Right lobe of liver (tissue), 6 donors: Measurements from ENCODE around the gene SOX8. TPM values are rescaled to one million over a fixed set of nuclear protein-coding genes. Genes with fewer than 3 reads are reported as not detected.

ENCODE experiments used
- ATAC-seq, 4 donors: fragments of 200-7000 bp; cut with Tn5 transposase; one replicate each; pipeline ENCODE4 v1.9.1; 2020; ENCODE audit warnings: mild to moderate bottlenecking in 4 of 4, moderate library complexity in 4 of 4
- DNase-seq, 3 donors: peaks; one replicate each; pipeline ENCODE4 v3.0.0-alpha.2; 2020
- H3K27ac ChIP-seq, 3 donors: fragments of 200-600 bp; one replicate each; pipeline ENCODE4 v1.8.0; 2022
- H3K27me3 ChIP-seq, 2 donors: fragments of 200-600 bp; one replicate each; pipeline ENCODE4 v1.8.0; 2022
- H3K36me3 ChIP-seq, 4 donors: fragments of 200-600 bp; sonication (generic) in 1 of 4; one replicate each; pipeline versions ENCODE4 v1.5.1 to v1.8.0; 2017 to 2022; ENCODE audit warnings: control low read depth in 1 of 4
- H3K4me1 ChIP-seq, 4 donors: fragments of 200-600 bp; sonication (generic) in 1 of 4; one replicate each; pipeline versions ENCODE4 v1.5.1 to v1.8.0; 2017 to 2022; ENCODE audit warnings: control low read depth in 1 of 4
- H3K4me3 ChIP-seq, 3 donors: fragments of 200-600 bp; one replicate each; pipeline ENCODE4 v1.8.0; 2022
- H3K9me3 ChIP-seq, 4 donors: fragments of 200-600 bp; sonication (generic) in 1 of 4; one replicate each; pipeline versions ENCODE4 v1.5.1 to v1.8.0; 2017 to 2022; ENCODE audit warnings: control low read depth in 1 of 4
- POLR2A ChIP-seq: fragments of 450-650 bp; IDR thresholded peaks from one replicate; pipeline ENCODE4 v1.6.1; 2017; ENCODE audit warnings: antibody characterized with exemption, mild to moderate bottlenecking
- WGBS: methylation state at CpG from one replicate; pipeline ENCODE4 v1.1.6; 2018; ENCODE audit warnings: low coverage, low lambda C conversion rate; ENCODE audit not compliant: insufficient coverage; ENCODE audit errors: missing lambda C conversion rate; 5-methylcytosine and 5-hydroxymethylcytosine counted together
- intact Hi-C, 2 donors: fragments of 100-400 bp; cut with DNase I; formaldehyde crosslinking; loops; one replicate each; pipeline versions ENCODE4 v1.11.2 to v1.14.1; 2022
- total RNA-seq, 6 experiments: library from RNA; depleted of rRNA in 2 of 6; stranded (reverse); fragments of >200 nt in 2 of 6; fragmentation: NEBNext Ultra II Directional in 3 of 6; extraction: Animal tissue kit (Norgen Biotek cat#: 25700) in 3 of 6; gene quantifications; one replicate each; pipeline versions ENCODE4 v1.1.0 to v1.2.4, GENCODE V29; 2016 to 2023
- TF ChIP-seq, protein P1 (sequence below), 4 donors: fragments of 200-600 bp in 3 of 4; fragments of 450-650 bp in 1 of 4; IDR thresholded peaks; one replicate each; pipeline versions ENCODE4 v1.5.1 to v1.8.0; 2016 to 2022; ENCODE audit warnings: antibody characterized with exemption in 4 of 4, mild to moderate bottlenecking in 2 of 4
- donor health status: DM: no; HTN: yes; CAD: no.
- donor health status: DM: no; HTN: no; CAD: no.
- donor health status: DM: no; HTN: no; CAD: no.
- donor health status: DM: no; HTN: yes; CAD: no.
- donor health status: DM: no; HTN: yes; CAD: no.

Gene SOX8
- total RNA-seq, 6 experiments from 2014 or later: 0.07 to 0.13 (median 0.09) TPM; not detected in 3

DNA sequence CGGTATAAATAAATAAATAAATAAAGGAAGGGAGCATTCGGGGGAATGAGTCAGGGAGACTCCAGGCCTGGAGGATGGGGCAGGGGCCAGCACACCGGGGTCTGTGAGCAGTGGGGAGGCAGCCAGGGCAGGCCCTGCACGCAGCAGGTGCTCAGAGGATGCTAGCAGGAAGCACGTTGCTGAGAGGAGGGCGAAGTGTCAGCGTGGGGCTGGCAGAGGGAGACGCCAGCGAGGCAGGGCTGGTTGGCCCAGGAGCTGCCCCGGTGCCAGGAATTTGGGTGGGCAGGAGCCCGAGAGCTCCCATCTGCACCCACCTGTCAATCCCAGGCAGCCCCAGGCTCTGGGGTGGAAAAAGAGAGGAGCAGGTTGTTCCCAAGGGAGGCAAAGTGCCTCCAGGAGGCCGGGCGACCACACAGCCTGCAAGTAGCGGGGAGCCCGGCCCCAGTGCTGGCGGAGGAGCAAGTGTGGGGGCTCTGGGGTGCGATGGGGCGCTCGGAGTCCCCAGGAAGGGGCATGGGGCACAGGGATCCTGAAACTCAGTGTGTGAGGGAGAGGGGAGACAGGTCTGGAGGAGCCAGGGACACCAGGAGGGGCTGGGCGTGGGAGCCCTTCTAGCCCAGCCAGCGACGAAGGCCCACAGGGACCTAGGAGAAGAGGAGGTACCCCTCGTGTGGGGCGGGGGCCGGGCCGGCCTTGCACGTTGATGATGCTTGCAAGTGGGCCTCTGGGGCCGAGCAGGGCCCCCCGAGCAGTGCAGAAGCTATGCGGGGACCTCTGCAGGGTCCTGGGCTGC, 28.0 kb downstream of the SOX8 start:
- no peak for ATAC-seq
- intact Hi-C loops: no loop called here
- Histone ChIP-seq H3K9me3 (no peaks in the 10 kb centered on the region), H3K27me3 (no peaks in the 10 kb centered on the region), H3K36me3 (no peaks in the 10 kb centered on the region), H3K4me1 (no peaks in the 10 kb centered on the region), H3K4me3 (no peak overlapping the region), H3K27ac (no peak overlapping the region)
- TF ChIP-seq, protein P1, sequence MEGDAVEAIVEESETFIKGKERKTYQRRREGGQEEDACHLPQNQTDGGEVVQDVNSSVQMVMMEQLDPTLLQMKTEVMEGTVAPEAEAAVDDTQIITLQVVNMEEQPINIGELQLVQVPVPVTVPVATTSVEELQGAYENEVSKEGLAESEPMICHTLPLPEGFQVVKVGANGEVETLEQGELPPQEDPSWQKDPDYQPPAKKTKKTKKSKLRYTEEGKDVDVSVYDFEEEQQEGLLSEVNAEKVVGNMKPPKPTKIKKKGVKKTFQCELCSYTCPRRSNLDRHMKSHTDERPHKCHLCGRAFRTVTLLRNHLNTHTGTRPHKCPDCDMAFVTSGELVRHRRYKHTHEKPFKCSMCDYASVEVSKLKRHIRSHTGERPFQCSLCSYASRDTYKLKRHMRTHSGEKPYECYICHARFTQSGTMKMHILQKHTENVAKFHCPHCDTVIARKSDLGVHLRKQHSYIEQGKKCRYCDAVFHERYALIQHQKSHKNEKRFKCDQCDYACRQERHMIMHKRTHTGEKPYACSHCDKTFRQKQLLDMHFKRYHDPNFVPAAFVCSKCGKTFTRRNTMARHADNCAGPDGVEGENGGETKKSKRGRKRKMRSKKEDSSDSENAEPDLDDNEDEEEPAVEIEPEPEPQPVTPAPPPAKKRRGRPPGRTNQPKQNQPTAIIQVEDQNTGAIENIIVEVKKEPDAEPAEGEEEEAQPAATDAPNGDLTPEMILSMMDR (IDR thresholded peaks at IDR 0.05): no peak
- no peak for TF ChIP-seq POLR2A
- DNase-seq: no peak
- WGBS: 48% methylated on average over 3 of the region's 30 CpGs

DNA sequence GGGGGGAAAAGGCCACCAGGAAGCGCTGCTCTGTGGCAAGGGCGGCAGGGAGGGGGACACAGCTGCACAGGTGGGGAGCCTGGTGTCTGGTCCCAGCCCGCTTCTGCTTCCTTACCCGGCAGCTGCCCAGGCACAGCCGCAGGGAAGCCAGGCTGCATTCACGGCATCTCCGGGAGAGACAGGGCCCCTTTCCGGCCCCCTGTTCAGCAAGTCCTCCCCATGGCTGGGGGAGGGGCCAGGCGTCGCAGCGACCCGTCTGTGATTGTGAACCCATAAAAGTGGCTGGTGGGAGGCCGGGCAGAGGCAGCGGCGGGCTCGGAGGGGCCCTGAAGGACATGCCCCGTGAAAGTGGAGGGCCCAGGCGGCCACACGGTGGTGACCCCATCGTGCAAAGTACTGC, 28.7 kb downstream of the SOX8 start:
- H3K4me3 ChIP-seq: no peak overlapping the region
- ATAC-seq (no peak), DNase-seq (no peak)
- intact Hi-C loops: no loop called here
- H3K27me3 ChIP-seq: no peaks in the 10 kb centered on the region
- WGBS: 48% methylated on average over 9 of the region's 20 CpGs
- H3K36me3 ChIP-seq: no peaks in the 10 kb centered on the region
- no peak overlapping the region for H3K27ac ChIP-seq
- no peaks in the 10 kb centered on the region for H3K4me1 ChIP-seq
- TF ChIP-seq, protein P1 (IDR thresholded peaks at IDR 0.05): no peak
- no peak for TF ChIP-seq POLR2A
- no peaks in the 10 kb centered on the region for H3K9me3 ChIP-seq

DNA sequence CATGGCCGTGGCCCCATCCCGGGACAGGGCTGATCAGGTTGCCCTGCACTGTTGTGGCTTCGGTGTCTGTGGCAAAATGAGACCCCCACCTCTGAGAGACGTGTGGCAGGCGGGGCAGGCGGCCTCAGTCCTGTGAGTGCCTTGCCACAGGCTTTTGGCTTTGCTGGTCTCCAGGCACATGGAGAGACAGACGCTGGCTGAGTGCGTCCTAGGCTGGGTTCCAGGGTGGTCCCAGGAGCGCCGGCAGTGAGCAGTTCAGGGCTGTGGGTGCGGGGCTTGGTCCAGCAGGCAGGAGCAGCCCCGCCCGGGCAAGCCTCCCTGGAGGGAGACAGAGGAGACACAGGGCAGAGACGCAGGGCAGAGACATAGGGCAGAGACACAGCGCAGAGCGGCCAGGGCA, 29.2 kb downstream of the SOX8 start:
- no peak for ATAC-seq
- H3K36me3 ChIP-seq: no peaks in the 10 kb centered on the region
- H3K4me3 ChIP-seq: no peak overlapping the region
- H3K27me3 ChIP-seq: no peaks in the 10 kb centered on the region
- intact Hi-C loops: no loop called here
- DNase-seq: no peak
- WGBS: 50% methylated on average over 6 of the region's 16 CpGs
- H3K9me3 ChIP-seq: no peaks in the 10 kb centered on the region
- H3K27ac ChIP-seq: no peak overlapping the region
- TF ChIP-seq POLR2A: no peak
- TF ChIP-seq, protein P1 (IDR thresholded peaks at IDR 0.05): no peak
- no peaks in the 10 kb centered on the region for H3K4me1 ChIP-seq

DNA sequence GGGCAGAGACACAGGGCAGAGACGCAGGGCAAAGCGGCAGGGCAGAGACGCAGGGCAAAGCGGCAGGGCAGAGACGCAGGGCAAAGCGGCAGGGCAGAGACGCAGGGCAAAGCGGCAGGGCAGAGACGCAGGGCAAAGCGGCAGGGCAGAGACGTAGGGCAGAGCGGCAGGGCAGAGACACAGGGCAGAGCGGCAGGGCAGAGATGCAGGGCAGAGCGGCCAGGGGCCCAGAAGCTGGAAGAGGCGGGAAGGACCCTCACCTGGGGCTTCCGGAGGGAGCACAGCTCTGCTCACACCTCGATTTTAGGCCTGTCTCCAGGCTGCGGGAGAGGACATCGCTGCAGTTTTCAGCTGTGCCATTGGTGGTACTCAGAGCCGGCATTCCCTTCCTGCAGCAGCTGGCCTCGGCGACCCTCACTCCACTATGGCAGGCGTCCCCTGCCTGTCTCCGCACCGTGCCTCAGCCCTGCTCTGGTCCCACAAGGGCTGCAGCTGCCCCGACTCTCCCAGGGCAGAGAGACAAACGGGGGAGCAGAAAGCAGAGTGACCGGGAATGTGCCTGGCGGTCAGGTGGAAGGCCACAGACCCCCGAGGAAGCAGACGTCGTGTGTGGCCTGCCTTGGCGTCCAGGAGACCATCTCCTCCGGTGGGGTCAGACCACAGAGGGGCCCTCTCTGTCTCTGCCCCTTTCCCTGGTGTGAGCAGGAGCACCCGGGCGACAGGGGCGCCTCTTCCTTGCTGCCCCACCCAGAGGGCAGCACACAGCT, 29.9 kb downstream of the SOX8 start:
- H3K27ac ChIP-seq: no peak overlapping the region
- 77% methylated on average over 13 of the region's 37 CpGs for WGBS
- TF ChIP-seq, protein P1 (IDR thresholded peaks at IDR 0.05): no peak
- no peak for TF ChIP-seq POLR2A
- H3K36me3 ChIP-seq: no peaks in the 10 kb centered on the region
- H3K4me3 ChIP-seq: no peak overlapping the region
- H3K9me3 ChIP-seq: no peaks in the 10 kb centered on the region
- ATAC-seq (no peak), DNase-seq (no peak)
- intact Hi-C loops: no loop called here
- no peaks in the 10 kb centered on the region for H3K27me3 ChIP-seq
- no peaks in the 10 kb centered on the region for H3K4me1 ChIP-seq
